ENCODE measurements around the gene GAB2.
"Not testable (repeated sequence)": the region's sequence is repeated elsewhere in the genome, so short reads cannot be mapped to it uniquely, and the experiment has no call there.

GAB2 gene

DNA sequence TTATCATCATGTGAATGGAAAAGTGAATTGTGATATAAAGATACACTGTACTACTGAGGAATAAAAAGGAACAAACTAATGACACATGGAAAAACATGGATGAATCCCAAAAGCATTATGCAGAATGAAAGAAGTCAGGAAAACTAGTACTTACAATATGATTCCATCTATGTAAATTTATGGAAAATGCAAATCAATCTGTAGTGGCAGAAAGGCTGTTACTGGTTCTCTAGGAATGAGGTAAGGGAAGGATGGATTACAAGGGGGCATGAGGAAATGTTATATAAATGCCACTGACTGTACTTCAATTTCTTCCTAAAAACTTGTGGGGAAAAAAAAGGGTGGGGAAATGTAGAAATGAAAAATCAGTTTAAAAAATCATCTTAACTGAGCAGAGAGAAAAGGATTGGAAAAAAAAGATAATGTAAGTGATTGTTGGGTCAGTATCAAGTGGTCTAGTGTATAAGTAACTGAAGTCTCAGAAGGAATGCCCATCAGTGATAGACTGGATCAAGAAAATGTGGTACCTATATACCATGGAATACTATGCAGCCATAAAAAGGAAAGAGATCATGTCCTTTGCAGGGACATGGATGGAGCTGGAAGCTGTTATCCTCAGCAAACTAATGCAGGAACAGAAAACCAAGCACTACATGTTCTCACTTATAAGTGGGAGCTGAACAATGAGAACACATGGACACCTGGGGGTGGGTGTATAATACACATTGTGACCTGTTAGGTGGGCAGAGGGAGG lies 180.2 kb downstream of the GAB2 start:
- TF ChIP-seq PPARA (CRISPR knock-in tag; IDR thresholded peaks at IDR 0.05; ENCODE audit: borderline replicate concordance) (no peak), TOX (CRISPR knock-in tag; IDR thresholded peaks at IDR 0.05; ENCODE audit: borderline replicate concordance) (no peak), ZC3H10 (CRISPR knock-in tag; IDR thresholded peaks at IDR 0.05) (no peak), ZFP3 (CRISPR knock-in tag; IDR thresholded peaks at IDR 0.05) (no peak), ZNF8 (CRISPR knock-in tag; IDR thresholded peaks at IDR 0.05) (no peak), ISL1 (CRISPR knock-in tag; IDR thresholded peaks at IDR 0.05) (no peak), CSDC2 (CRISPR knock-in tag; IDR thresholded peaks at IDR 0.05) (no peak), TCF4 (CRISPR knock-in tag; IDR thresholded peaks at IDR 0.05; ENCODE audit: borderline replicate concordance) (no peak), ESRRG (CRISPR knock-in tag; IDR thresholded peaks at IDR 0.05) (no peak), BACH2 (CRISPR knock-in tag; IDR thresholded peaks at IDR 0.05; ENCODE audit: borderline replicate concordance) (no peak), ZFP30 (CRISPR knock-in tag; IDR thresholded peaks at IDR 0.05) (no peak), CSRNP3 (CRISPR knock-in tag; IDR thresholded peaks at IDR 0.05) (no peak), OSR1 (CRISPR knock-in tag; IDR thresholded peaks at IDR 0.05) (no peak), POU6F1 (CRISPR knock-in tag; IDR thresholded peaks at IDR 0.05; ENCODE audit: borderline replicate concordance, low read depth) (no peak), RARB (CRISPR knock-in tag; IDR thresholded peaks at IDR 0.05) (no peak), GLIS3 (CRISPR knock-in tag; IDR thresholded peaks at IDR 0.05) (no peak)
- TF ChIP-seq, protein P1, sequence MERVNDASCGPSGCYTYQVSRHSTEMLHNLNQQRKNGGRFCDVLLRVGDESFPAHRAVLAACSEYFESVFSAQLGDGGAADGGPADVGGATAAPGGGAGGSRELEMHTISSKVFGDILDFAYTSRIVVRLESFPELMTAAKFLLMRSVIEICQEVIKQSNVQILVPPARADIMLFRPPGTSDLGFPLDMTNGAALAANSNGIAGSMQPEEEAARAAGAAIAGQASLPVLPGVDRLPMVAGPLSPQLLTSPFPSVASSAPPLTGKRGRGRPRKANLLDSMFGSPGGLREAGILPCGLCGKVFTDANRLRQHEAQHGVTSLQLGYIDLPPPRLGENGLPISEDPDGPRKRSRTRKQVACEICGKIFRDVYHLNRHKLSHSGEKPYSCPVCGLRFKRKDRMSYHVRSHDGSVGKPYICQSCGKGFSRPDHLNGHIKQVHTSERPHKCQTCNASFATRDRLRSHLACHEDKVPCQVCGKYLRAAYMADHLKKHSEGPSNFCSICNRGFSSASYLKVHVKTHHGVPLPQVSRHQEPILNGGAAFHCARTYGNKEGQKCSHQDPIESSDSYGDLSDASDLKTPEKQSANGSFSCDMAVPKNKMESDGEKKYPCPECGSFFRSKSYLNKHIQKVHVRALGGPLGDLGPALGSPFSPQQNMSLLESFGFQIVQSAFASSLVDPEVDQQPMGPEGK (CRISPR knock-in tag; IDR thresholded peaks at IDR 0.05; ENCODE audit: borderline replicate concordance) = no peak
- ATAC-seq = no peak

DNA sequence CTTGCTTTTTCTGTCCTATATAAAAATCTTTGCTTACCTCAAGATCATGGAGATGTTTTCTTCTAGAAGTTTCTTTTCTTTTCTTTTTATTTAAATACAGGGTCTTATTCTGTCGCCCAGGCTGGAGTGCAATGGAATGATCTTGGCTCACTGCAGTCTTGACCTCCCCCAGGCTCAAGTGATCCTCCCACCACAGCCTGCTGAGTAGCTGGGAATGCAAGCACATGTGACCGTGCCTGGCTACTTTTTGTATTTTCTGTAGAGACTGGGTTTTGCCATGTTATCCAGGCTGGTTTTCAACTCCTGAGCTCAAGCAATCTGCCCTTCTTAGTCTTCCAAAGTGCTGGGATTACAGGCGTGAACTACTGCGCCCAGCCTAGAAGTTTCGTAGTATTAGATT lies 183.6 kb downstream of the GAB2 start:
- TF ChIP-seq RARB (CRISPR knock-in tag; IDR thresholded peaks at IDR 0.05) = no peak
- ATAC-seq = no peak

GRCh38 chr11:78233046-78233445 lies 184.6 kb downstream of the GAB2 start:
- not testable (repeated sequence) for ATAC-seq

- no peak for TF ChIP-seq ESRRG (CRISPR knock-in tag; IDR thresholded peaks at IDR 0.05)
- TF ChIP-seq GLIS3 (CRISPR knock-in tag; IDR thresholded peaks at IDR 0.05) = no peak
- TF ChIP-seq BACH2 (CRISPR knock-in tag; IDR thresholded peaks at IDR 0.05; ENCODE audit: borderline replicate concordance) = no peak
- TF ChIP-seq TSHZ2 (CRISPR knock-in tag; IDR thresholded peaks at IDR 0.05) = no peak
- TF ChIP-seq ZC3H10 (CRISPR knock-in tag; IDR thresholded peaks at IDR 0.05) = 0 out of 2 replicates have a peak, but pooled peaks have one; percentile 5
- no peak for TF ChIP-seq ZNF8 (CRISPR knock-in tag; IDR thresholded peaks at IDR 0.05)
- peak; percentile 74 for ATAC-seq
These were observed 185.6 kb downstream of the GAB2 start for GRCh38 chr11:78231962-78232501.

Data from SK-N-SH treated with all-trans-retinoic acid at 6 μM for 48 hours (cell line).